HG02678 (cell line): ENCODE results near the gene GET3.
"Not testable (repeated sequence)": the region's sequence is repeated elsewhere in the genome, so short reads cannot be mapped to it uniquely, and the experiment has no call there.

Source experiments
- ATAC-seq: cut with Tn5 transposase; IDR thresholded peaks from one replicate; pipeline ENCODE4 v1.9.1; 2021; ENCODE audit warnings: mild to moderate bottlenecking, moderate library complexity; ENCODE audit not compliant: unreplicated experiment

GET3 gene

GRCh38 chr19:12790628-12791344 is 53.5 kb downstream of the GET3 start:
- ATAC-seq, result no peak

DNA sequence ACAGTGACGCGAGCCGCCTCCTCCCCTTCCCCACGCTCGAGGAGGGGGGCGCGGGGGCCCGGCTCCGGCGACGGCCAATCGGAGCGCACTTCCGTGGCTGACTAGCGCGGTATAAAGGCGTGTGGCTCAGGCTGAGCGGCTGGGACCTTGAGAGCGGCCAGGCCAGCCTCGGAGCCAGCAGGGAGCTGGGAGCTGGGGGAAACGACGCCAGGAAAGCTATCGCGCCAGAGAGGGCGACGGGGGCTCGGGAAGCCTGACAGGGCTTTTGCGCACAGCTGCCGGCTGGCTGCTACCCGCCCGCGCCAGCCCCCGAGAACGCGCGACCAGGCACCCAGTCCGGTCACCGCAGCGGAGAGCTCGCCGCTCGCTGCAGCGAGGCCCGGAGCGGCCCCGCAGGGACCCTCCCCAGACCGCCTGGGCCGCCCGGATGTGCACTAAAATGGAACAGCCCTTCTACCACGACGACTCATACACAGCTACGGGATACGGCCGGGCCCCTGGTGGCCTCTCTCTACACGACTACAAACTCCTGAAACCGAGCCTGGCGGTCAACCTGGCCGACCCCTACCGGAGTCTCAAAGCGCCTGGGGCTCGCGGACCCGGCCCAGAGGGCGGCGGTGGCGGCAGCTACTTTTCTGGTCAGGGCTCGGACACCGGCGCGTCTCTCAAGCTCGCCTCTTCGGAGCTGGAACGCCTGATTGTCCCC is 54.2 kb downstream of the GET3 start, which contains the start of gene JUNB:
Gene JUNB (plus strand): TSS at position 142 of the 706 bp plus-strand sequence. CDS start 286 bp downstream, at position 428.
- ATAC-seq, result peak; percentile 32

- no peak for ATAC-seq
Observed at GRCh38 chr19:12792051-12792852, 55.0 kb downstream of the GET3 start.

- no peak for ATAC-seq
Observed at GRCh38 chr19:12792853-12793289, 55.6 kb downstream of the GET3 start.

- peak; percentile 35 for ATAC-seq
Observed at GRCh38 chr19:12793290-12794195, 56.2 kb downstream of the GET3 start.

DNA sequence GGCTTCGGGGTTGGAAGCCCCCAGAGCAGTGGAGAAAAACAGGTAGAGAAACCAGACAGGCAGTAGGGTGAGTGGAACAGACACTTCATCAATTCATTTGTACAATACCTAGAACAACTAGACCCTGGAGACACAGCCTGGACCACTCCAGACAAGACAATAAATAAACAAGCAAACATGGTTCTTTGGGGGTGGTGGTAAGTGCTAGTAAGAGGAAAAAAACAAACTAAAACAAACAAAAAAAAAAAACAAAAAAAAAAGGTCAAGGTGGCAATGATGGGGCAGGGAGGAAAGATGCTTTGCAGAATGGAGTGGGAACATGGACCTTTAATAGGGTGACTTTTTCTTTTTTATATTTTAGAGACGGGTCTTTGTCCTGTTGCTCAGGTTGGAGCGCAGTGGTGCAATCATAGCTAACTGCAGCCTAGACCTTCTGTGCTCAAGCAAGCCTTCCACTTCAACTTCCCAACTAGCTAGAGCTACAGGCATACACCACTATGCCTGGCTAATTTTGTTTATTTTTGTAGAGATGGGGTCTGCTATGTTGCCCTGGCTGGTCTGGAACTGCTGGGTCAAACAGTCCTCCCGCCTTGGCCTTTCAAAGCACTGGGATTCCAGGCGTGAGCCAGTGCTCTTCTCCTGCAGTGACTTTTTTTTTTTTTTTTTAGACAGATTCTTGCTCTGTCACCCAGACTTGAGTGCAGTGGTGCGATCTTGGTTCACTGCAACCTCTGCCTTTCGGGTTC is 57.1 kb downstream of the GET3 start:
- no peak for ATAC-seq

GRCh38 chr19:12794971-12795381 is 57.7 kb downstream of the GET3 start:
- no peak for ATAC-seq

DNA sequence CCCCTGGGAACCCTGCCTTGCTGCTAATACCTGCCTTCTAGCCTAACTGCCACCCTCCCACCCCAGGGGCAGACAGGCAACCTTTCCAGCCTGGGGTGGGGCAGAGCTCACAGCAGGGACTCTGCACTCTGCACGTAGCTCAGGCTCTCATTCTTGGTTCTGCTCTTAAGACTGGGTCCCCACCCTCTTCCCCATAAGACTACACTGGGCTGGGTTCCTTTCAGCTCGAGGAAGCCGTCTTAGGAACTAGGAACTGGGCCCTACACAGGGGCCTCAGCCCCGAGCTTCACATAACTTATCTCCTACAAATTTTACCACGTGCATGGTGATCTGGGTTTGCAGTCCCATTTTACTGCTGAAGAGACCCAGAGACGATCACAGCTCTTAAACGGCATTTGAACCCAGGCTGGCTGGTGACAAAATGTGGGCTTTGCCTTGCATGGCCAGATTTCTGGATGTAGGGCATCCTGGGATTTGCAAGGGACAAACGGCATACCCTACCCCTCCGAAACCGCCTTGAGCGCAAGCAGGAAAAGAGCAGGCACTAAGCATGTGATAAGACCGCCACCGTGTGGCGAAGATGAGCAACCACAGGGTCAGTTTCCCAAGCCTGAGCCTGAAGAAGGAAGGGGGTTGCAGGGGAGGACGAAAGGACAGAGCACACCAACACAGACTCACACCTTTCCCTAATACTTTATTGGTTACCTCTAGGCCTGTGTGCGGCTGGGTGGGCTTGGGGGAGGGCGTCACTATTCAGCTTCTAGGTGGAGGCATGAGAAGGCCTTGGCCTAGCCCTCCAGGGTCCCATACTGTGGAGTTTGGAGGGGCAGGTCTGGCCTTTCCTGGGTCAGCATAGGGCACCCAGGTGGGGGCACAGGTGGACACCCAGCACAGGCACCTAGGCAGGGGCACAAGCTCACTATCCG is 59.1 kb downstream of the GET3 start:
- ATAC-seq, result no peak

DNA sequence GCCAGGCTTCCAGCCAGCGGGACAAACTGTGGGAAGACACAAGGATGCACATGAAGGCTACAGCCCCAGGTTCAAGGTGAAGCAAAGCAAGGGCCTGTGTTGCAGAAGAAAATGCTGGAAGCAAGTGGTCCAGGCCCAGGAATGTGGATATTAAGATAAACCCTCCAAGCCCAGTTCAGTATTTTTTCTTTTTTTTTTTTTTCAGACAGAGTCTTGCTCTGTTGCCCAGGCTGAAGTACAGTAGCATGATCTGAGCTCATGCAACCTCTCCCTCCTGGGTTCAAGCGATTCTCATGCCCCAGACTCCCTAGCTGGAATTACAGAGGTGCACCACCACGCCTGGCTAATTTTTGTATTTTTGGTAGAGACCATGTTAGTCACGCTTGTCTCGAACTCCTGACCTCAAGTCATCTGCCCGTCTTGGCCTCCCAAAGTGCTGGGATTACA is 59.9 kb downstream of the GET3 start:
- ATAC-seq, result no peak

DNA sequence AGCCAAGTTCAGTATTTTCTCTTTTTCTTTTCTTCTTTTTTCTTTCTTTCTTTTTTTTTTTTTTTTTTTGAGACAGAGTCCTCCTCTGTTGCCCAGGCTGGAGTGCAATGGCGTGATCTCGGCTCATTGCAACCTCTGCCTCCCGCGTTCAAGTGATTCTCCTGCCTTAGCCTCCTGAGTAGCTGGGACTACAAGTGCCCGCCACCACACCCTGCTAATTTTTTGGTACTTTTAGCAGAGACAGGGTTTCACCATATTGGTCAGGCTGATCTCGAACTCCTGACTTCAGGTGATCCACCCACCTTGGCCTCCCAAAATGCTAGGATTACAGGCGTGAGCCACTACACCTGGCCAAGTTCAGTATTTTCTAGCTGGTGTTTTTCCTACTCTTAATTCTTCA is 60.3 kb downstream of the GET3 start:
- ATAC-seq, result not testable (repeated sequence)
